HEK293 (cell line): ENCODE results near the gene ITPKC.

Experiments used
- MYNN ChIP-seq: fragments of 450-650 bp; formaldehyde crosslinking; IDR thresholded peaks from 2 replicates; pipeline ENCODE4 v1.5.1; 2016; ENCODE audit warnings: missing biosample characterization, missing genetic modification characterization, borderline replicate concordance
- TF ChIP-seq, protein P1 (sequence below): fragments of 450-650 bp; formaldehyde crosslinking; IDR thresholded peaks from 2 replicates; pipeline ENCODE4 v1.5.1; 2016; ENCODE audit warnings: missing biosample characterization, missing genetic modification characterization

DNA sequence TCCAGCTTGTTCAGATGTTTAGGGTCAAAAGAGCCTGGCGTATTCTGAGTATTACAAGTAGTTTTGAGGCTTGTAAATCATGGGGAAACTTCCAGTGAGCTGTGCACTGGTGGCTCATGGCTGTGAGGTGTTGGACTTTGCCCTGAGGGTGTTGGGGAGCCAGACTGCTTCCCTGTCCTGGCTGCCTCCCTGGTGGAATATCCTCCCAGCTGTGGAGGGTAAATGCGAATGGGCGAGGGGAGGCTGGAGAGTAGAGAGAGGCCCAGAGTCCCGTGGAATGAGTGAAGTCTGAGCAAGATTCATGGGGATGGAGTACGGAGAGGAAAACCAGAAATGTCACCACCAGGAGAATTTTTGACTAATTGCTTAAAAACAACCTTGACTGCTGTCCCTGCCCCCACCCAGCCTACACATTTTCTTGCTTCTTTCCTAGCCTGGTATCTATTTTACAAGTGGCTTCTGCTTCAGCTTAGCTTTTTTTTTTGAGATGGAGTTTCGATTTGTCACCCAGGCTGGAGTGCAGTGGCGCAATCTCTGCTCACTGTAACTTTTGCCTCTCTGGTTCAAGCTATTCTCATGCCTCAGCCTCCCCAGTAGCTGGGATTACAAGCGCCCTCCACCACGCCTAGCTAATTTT is 37.8 kb downstream of the ITPKC start:
- no peak for TF ChIP-seq MYNN (tag by site-specific recombination)
- TF ChIP-seq, protein P1, sequence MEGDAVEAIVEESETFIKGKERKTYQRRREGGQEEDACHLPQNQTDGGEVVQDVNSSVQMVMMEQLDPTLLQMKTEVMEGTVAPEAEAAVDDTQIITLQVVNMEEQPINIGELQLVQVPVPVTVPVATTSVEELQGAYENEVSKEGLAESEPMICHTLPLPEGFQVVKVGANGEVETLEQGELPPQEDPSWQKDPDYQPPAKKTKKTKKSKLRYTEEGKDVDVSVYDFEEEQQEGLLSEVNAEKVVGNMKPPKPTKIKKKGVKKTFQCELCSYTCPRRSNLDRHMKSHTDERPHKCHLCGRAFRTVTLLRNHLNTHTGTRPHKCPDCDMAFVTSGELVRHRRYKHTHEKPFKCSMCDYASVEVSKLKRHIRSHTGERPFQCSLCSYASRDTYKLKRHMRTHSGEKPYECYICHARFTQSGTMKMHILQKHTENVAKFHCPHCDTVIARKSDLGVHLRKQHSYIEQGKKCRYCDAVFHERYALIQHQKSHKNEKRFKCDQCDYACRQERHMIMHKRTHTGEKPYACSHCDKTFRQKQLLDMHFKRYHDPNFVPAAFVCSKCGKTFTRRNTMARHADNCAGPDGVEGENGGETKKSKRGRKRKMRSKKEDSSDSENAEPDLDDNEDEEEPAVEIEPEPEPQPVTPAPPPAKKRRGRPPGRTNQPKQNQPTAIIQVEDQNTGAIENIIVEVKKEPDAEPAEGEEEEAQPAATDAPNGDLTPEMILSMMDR (tag by site-specific recombination), result no peak
